AG04449 (cell line): Measurements from ENCODE around the gene MCM7.
A peak's percentile ranks its signal among the peaks of the same experiment; 100 is the strongest.

ENCODE experiments used
- CTCF ChIA-PET: fragments of 350-600 bp; formaldehyde crosslinking; extraction: SDS; loops from one replicate; lab custom pipeline; 2021; ENCODE audit warnings: antibody characterized with exemption; lab: Yijun Ruan, JAX
- POLR2A ChIA-PET: fragments of 400-600, 350-600 bp; formaldehyde crosslinking; extraction: SDS; loops from one replicate; lab custom pipeline; 2020; ENCODE audit warnings: antibody characterized with exemption, inconsistent platforms; lab: Yijun Ruan, JAX
- DNase-seq: peaks from one replicate; pipeline ENCODE4 v3.0.0-alpha.2; 2010; ENCODE audit warnings: low read depth, low spot score
- H3K4me3 ChIP-seq: 2 replicates; pipeline ENCODE4 v1.5.1; 2011; ENCODE audit warnings: low read depth, mild to moderate bottlenecking, control low read depth, low read length
- TF ChIP-seq, protein P1 (sequence below): IDR thresholded peaks from one replicate; pipeline ENCODE4 v1.5.1; 2011; ENCODE audit warnings: mild to moderate bottlenecking, moderate library complexity, low read length, control low read depth, inconsistent platforms; ENCODE audit not compliant: insufficient read depth; ENCODE audit errors: missing control alignments

MCM7 gene

DNA sequence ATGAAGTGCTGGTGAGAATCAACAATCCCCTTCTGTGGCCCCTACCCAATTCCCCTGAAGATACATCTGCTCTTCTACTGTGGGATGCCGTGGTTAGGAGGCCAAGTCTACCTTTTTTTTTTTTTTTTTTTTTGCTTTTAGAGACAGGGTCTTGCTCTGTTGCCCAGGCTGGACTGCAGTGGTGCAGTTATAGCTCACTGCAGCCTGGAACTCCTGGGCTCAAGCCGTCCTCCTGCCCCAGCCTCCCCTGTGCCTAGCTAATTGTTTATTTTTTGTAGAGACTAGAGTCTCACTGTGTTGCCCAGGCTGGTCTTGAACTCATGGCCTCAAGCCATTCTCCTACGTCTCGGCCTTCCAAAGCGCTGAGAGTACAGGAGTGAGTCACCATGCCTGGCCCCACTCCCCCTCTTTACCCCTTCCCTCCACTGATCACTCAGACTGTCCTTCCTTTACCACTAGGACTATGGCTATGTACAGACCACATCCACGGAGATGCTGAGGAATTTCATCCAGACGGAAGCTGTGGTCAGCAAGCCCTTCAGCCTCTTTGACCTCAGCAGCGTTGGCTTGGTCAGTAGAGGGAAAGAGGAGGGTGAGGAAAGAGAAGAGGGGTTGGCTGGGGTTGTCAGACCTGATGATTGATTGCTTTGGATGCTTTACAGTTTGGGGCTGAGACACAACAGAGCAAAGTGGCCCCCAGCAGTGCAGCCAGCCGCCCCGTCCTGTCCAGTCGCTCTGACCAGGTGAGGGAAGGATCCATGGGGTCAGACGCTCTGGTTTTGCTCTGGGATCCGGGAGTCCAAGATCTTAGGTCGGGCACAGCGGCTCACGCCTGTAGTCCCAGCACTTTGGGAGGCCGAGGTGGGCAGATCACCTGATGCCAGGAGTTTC, 2.0 kb upstream of the MCM7 start:
- TF ChIP-seq, protein P1, sequence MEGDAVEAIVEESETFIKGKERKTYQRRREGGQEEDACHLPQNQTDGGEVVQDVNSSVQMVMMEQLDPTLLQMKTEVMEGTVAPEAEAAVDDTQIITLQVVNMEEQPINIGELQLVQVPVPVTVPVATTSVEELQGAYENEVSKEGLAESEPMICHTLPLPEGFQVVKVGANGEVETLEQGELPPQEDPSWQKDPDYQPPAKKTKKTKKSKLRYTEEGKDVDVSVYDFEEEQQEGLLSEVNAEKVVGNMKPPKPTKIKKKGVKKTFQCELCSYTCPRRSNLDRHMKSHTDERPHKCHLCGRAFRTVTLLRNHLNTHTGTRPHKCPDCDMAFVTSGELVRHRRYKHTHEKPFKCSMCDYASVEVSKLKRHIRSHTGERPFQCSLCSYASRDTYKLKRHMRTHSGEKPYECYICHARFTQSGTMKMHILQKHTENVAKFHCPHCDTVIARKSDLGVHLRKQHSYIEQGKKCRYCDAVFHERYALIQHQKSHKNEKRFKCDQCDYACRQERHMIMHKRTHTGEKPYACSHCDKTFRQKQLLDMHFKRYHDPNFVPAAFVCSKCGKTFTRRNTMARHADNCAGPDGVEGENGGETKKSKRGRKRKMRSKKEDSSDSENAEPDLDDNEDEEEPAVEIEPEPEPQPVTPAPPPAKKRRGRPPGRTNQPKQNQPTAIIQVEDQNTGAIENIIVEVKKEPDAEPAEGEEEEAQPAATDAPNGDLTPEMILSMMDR, result no peak
- ChIA-PET POLR2A (interaction anchor here (1.8 kb wide), 1 partner anchor 22 kb away, joined by 5 read pairs; no protein-coding TSS in a partner anchor), CTCF (interaction anchor here (0.7 to 1.6 kb wide), 2 partner anchors 109 to 111 kb away, joined by 3 to 4 read pairs; no protein-coding TSS in a partner anchor)
- no peak overlapping the region; the same call in 1 of the 2 replicates for H3K4me3 ChIP-seq
- DNase-seq, result no peak

DNA sequence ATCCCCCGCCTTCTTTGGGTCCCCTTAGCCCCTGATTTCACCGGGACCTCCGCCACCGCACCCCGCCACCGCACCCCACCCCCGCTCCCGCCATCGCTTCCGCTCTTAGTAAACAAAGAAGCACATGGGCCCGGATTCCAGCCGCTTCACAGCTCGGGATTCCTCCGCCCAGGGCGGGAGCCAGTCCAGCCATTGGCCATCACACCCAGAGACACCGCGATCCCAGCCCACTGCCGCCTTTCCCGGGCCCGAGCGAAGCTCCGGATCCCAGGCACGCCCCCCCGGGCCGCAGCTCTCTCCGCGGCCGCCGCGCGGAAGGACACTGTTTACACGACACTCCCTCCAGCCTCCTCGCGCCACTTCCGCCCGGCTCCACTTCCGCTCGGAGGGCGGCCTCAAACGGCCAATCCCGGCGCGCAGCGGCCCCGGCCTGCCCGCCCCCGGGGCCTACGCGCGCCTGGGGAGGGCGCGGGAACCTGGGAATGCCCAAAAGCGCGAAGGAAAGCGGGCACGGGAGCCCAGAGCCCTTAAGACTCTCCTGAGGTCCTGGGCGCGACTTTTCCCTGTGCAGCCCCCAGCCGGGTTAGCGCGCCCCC, 679 bp downstream of the MCM7 start:
- TF ChIP-seq, protein P1, result no peak
- peak; percentile 96 for DNase-seq
- POLR2A ChIA-PET, result interaction anchor here (0.7 to 2.2 kb wide), 7 partner anchors 8 to 65 kb away, joined by 3 to 14 read pairs (median 6); partner anchors contain the start of genes COPS6 and ZSCAN21
- CTCF ChIA-PET, result interaction anchor here (0.8 to 2.1 kb wide), 7 partner anchors 10 to 108 kb away, joined by 3 to 10 read pairs (median 4); no protein-coding TSS in a partner anchor
- H3K4me3 ChIP-seq, result peak overlapping the region; percentile 83

DNA sequence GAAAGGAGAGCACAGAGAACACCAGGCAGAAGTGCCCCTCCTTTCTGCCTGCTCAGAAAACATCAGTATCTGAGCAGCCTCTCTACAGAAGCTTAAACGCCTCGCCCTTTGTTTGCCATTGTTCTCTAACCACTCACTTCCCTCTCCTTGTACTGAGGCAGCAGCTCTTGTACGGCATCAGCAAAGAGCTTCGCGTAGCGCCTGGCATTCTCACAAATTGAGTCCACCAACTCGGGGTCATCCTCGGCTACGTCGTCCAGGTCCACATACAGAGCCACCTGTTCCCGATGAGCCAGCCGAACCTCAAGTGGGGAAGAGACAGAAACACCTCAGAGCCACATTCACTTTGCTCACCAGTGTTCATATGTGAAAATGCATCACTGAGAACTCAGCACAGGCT, 1.7 kb downstream of the MCM7 start:
- ChIA-PET CTCF (interaction anchor here (0.6 to 2.1 kb wide), 3 partner anchors 9 to 106 kb away, joined by 3 to 10 read pairs (median 7); no protein-coding TSS in a partner anchor), POLR2A (no interaction called here)

DNA sequence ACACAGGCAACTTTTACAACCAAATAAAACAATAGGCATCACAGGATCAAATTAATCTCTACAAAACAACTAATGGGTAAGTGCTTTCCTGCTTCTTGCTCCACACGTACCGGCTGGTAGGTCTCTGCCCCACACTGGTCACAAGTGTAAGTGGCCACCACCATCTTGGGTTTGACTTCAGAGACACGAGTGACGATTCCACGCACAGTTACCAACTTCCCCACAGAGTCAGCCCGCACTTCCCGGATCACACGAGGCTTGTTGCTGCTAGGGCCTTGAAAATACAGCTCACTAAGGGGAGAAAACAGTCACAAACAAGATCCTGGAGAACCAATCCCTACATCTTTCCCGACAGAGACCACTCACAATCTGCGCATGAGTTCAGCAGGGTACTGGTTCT, 2.3 kb downstream of the MCM7 start:
- POLR2A ChIA-PET, result no interaction called here
- TF ChIP-seq, protein P1, result no peak
- H3K4me3 ChIP-seq, result no peak overlapping the region

More for the DNA sequence above, 1.7 kb downstream of the MCM7 start:
- TF ChIP-seq, protein P1, result no peak
- peak overlapping the region; percentile 83 for H3K4me3 ChIP-seq
- no peak for DNase-seq

DNA sequence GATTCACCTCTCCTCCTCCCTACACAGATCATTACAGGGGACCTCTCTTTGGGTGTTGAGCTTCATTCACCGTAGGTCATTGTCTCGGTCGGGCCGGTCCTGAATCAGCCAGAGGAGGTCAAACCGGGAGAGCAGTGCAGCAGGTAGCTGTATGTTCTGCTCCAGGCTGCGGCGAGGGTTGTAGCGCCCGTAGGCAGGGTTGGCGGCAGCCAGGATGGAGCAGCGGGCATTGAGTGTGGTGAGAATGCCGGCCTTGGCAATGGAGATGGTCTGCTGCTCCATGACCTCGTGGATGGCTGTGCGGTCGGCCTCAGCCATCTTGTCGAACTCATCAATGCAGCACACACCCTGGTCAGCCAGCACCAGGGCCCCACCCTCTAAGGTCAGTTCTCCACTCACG, 5.5 kb downstream of the MCM7 start:
- POLR2A ChIA-PET, result interaction anchor here (0.8 kb wide), 1 partner anchor 31 kb away, joined by 3 read pairs; the partner anchor contains the start of gene MBLAC1
- H3K4me3 ChIP-seq, result no peak overlapping the region
- TF ChIP-seq, protein P1, result no peak
- no peak for DNase-seq
- CTCF ChIA-PET, result interaction anchor here (0.6 to 1.5 kb wide), 3 partner anchors 13 to 102 kb away, joined by 3 read pairs; no protein-coding TSS in a partner anchor

More for the DNA sequence above, 2.3 kb downstream of the MCM7 start:
- no peak for DNase-seq
- CTCF ChIA-PET, result interaction anchor here (0.6 to 2.1 kb wide), 2 partner anchors 9 to 105 kb away, joined by 3 to 10 read pairs; no protein-coding TSS in a partner anchor
